T-helper 1 cell treated with Interleukin-12 subunit alpha and Interleukin-12 subunit beta and Interleukin-4 antibody, amounts not matched to agents 30 ng/mL and 1 ng/mL, for 36 hours (primary cell): ENCODE results near the gene DEGS1. TPM values are rescaled to one million over a fixed set of nuclear protein-coding genes. Genes with fewer than 3 reads are reported as not detected.

Source experiments
- intact Hi-C: fragments of 100-400 bp; cut with micrococcal nuclease; formaldehyde crosslinking; loops from one replicate; pipeline ENCODE4 v1.15.1; 2024
- total RNA-seq: library from RNA; stranded (reverse); gene quantifications from 2 replicates; pipeline ENCODE4 v1.2.3, GENCODE V29; 2022

The DEGS1 gene
- 91.2 and 93.5 TPM in 2 replicates for total RNA-seq

GRCh38 chr1:224182866-224183590 is at the start of gene DEGS1:
TSS of gene DEGS1 (plus strand) at chr1:224183240. CDS start at chr1:224183337, 97 bp downstream.
- intact Hi-C loops = loop anchor here (1.0 to 5.0 kb wide), 16 partner anchors 9 to 1879 kb away; partner anchors contain the start of genes AIDA, BROX, CNIH4 and FBXO28

GRCh38 chr1:224133741-224134299 is 49.2 kb upstream of the DEGS1 start:
- intact Hi-C loops = no loop called here

GRCh38 chr1:224137518-224137917 is 45.5 kb upstream of the DEGS1 start:
- intact Hi-C loops = no loop called here

- intact Hi-C loops = no loop called here
These were observed 44.8 kb upstream of the DEGS1 start for GRCh38 chr1:224138198-224138597.

GRCh38 chr1:224141693-224142092 is 41.3 kb upstream of the DEGS1 start:
- intact Hi-C loops = no loop called here

- intact Hi-C loops = no loop called here
These were observed 33.3 kb upstream of the DEGS1 start for GRCh38 chr1:224149709-224150108.

- intact Hi-C loops = no loop called here
These were observed 31.9 kb upstream of the DEGS1 start for GRCh38 chr1:224151117-224151516.

GRCh38 chr1:224157316-224157715 is 25.7 kb upstream of the DEGS1 start:
- intact Hi-C loops = no loop called here

- intact Hi-C loops = no loop called here
These were observed 23.5 kb upstream of the DEGS1 start for GRCh38 chr1:224159541-224159940.

- intact Hi-C loops = no loop called here
These were observed 22.8 kb upstream of the DEGS1 start for GRCh38 chr1:224160171-224160682.

GRCh38 chr1:224162768-224163167 is 20.3 kb upstream of the DEGS1 start:
- intact Hi-C loops = no loop called here

GRCh38 chr1:224163311-224163710 is 19.7 kb upstream of the DEGS1 start:
- intact Hi-C loops = no loop called here

- intact Hi-C loops = no loop called here
These were observed 14.1 kb upstream of the DEGS1 start for GRCh38 chr1:224168859-224169380.

GRCh38 chr1:224169718-224170270 is 13.2 kb upstream of the DEGS1 start:
- intact Hi-C loops = loop anchor here (1.0 kb wide), 4 partner anchors 13 to 288 kb away; no protein-coding TSS in a partner anchor

- intact Hi-C loops = loop anchor here (1.0 kb wide), 4 partner anchors 12 to 287 kb away; no protein-coding TSS in a partner anchor
These were observed 12.7 kb upstream of the DEGS1 start for GRCh38 chr1:224170343-224170742.

- intact Hi-C loops = loop anchor here (1.0 kb wide), 4 partner anchors 11 to 286 kb away; no protein-coding TSS in a partner anchor
These were observed 12.1 kb upstream of the DEGS1 start for GRCh38 chr1:224170748-224171478.

- intact Hi-C loops = no loop called here
These were observed 10.8 kb upstream of the DEGS1 start for GRCh38 chr1:224172229-224172628.

- intact Hi-C loops = no loop called here
These were observed 9.5 kb upstream of the DEGS1 start for GRCh38 chr1:224173523-224173922.

GRCh38 chr1:224175617-224176016 is 7.4 kb upstream of the DEGS1 start:
- intact Hi-C loops = no loop called here

- intact Hi-C loops = no loop called here
These were observed 5.6 kb upstream of the DEGS1 start for GRCh38 chr1:224177356-224177999.

GRCh38 chr1:224178894-224179293 is 4.1 kb upstream of the DEGS1 start:
- intact Hi-C loops = no loop called here
